NT2/D1 (cell line): ENCODE measurements around the gene MUC6.

Experiments
- SUZ12 ChIP-seq: IDR thresholded peaks from 2 replicates; pipeline ENCODE4 v1.6.1; 2011; ENCODE audit not compliant: insufficient read length, insufficient read depth; ENCODE audit errors: extremely low read depth
- ZNF274 ChIP-seq: IDR thresholded peaks from 2 replicates; pipeline ENCODE4 v1.6.1; 2011; ENCODE audit warnings: mild to moderate bottlenecking, low read depth, low read length

GRCh38 chr11:1057806-1058205, 21.3 kb upstream of the MUC6 start:
- TF ChIP-seq SUZ12 (no peak), ZNF274 (no peak)
